Tibial nerve (tissue), 3 donors: ENCODE results near the gene CCDC13.
A peak's percentile ranks its signal among the peaks of the same experiment; 100 is the strongest.

Experiments used
- POLR2A ChIP-seq, 2 donors: fragments of 450-650 bp; IDR thresholded peaks; one replicate each; pipeline ENCODE4 v1.6.1; 2017; ENCODE audit warnings: antibody characterized with exemption in 2 of 2, mild to moderate bottlenecking in 2 of 2, moderate library complexity in 2 of 2
- TF ChIP-seq, protein P1 (sequence below), 5 experiments: fragments of 200-600 bp in 3 of 5; fragments of 450-650 bp in 2 of 5; sonication (generic) in 3 of 5; IDR thresholded peaks; one replicate each; pipeline ENCODE4 v1.5.1; 2016 to 2019; ENCODE audit warnings: antibody characterized with exemption in 5 of 5, mild to moderate bottlenecking in 3 of 5, moderate library complexity in 2 of 5

DNA sequence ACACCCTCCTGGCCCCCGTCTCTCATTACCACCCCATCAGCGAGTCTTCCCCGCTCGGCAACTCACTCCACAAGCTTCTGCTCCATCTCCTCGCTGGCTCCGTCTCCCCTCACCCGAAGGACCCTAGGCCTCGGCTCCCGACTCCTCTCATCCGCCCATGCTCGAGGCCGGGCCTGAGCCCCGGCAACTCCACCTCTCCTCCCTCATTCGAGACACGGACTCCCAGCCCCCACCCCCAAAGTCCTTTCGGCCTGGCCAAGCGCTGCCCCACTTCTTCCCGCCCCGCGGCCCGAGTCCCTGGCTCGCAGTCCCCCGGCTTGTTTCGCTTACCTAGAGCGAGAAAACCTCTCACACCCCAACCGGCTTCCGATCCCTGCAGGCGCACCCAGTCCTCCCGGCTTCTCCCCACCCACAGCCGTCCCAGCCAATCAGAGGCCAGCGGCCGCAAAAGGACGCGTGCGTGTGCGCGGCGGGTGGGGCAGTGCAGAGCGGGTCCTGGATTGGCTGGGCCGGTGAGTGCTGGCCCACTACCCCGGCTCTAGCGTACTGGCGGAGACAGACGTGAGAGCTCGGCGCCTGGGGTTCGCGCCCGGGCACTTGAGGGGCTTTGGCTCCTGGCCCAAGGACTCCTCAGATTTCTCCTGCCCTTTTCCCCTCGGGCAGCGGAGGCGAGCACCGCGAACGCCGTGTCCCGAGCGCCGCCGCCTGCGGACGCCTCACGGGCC, 31.2 kb upstream of the CCDC13 start, which contains the start of gene HIGD1A:
- TF ChIP-seq, protein P1, sequence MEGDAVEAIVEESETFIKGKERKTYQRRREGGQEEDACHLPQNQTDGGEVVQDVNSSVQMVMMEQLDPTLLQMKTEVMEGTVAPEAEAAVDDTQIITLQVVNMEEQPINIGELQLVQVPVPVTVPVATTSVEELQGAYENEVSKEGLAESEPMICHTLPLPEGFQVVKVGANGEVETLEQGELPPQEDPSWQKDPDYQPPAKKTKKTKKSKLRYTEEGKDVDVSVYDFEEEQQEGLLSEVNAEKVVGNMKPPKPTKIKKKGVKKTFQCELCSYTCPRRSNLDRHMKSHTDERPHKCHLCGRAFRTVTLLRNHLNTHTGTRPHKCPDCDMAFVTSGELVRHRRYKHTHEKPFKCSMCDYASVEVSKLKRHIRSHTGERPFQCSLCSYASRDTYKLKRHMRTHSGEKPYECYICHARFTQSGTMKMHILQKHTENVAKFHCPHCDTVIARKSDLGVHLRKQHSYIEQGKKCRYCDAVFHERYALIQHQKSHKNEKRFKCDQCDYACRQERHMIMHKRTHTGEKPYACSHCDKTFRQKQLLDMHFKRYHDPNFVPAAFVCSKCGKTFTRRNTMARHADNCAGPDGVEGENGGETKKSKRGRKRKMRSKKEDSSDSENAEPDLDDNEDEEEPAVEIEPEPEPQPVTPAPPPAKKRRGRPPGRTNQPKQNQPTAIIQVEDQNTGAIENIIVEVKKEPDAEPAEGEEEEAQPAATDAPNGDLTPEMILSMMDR (IDR thresholded peaks at IDR 0.05), result peak in 2 of 5 experiments; percentile 37 to 38
- peak; percentile 92 to 98 for TF ChIP-seq POLR2A (IDR thresholded peaks at IDR 0.05)
